Panc1 (cell line): ENCODE results near the gene ACAT2. TPM values are rescaled to one million over a fixed set of nuclear protein-coding genes. Genes with fewer than 3 reads are reported as not detected.

Experiments
- ATAC-seq: fragments of 200-7000 bp; cut with Tn5 transposase; 2 replicates; pipeline ENCODE4 v1.9.1; 2020; ENCODE audit warnings: mild to moderate bottlenecking, moderate library complexity
- BruUV-seq: library from RNA; stranded (reverse); fragments of 400-500 nt; replicated peaks from 2 replicates; lab custom pipeline; 2021; lab: Mats Ljungman, UMichigan
- CTCF ChIA-PET: fragments of 300-600 bp; sonication (Branson Sonifier 250); formaldehyde crosslinking; loops from one replicate; lab custom pipeline; 2022; ENCODE audit warnings: antibody characterized with exemption; lab: Charles Lee
- POLR2A ChIA-PET: fragments of 300-600 bp; sonication (Branson Sonifier 250); formaldehyde crosslinking; loops from one replicate; lab custom pipeline; 2022; ENCODE audit warnings: antibody characterized with exemption; lab: Charles Lee
- DNase-seq: peaks from one replicate; pipeline ENCODE4 v3.0.0-alpha.2; 2010; ENCODE audit warnings: low read depth, low spot score
- H3K27ac ChIP-seq: 2 replicates; pipeline ENCODE4 v1.5.1; 2011; ENCODE audit warnings: mild to moderate bottlenecking, low read length, inconsistent platforms
- H3K27me3 ChIP-seq: fragments of 200-500 bp; sonication (Bioruptor generic); 2 replicates; pipeline ENCODE4 v1.6.0; 2014; ENCODE audit warnings: low read length, inconsistent platforms; ENCODE audit not compliant: control insufficient read depth, insufficient read depth
- H3K36me3 ChIP-seq: fragments of 200-500 bp; sonication (Bioruptor generic); 2 replicates; pipeline ENCODE4 v1.5.1; 2014; ENCODE audit warnings: inconsistent platforms, mild to moderate bottlenecking, low read length, moderate library complexity; ENCODE audit not compliant: control insufficient read depth, insufficient read depth
- H3K4me1 ChIP-seq: 2 replicates; pipeline ENCODE4 v1.5.1; 2011; ENCODE audit warnings: inconsistent platforms, mild to moderate bottlenecking, low read length, moderate library complexity; ENCODE audit not compliant: control insufficient read depth, insufficient read depth
- H3K4me3 ChIP-seq, 2 experiments: 2 replicates each; pipeline ENCODE4 v1.5.1; 2011 to 2012; ENCODE audit warnings: low read depth in 2 of 2, low read length in 2 of 2, mild to moderate bottlenecking in 2 of 2, inconsistent platforms in 1 of 2, moderate library complexity in 1 of 2
- H3K9me3 ChIP-seq: fragments of 200-500 bp; sonication (Bioruptor generic); 2 replicates; pipeline ENCODE4 v1.5.1; 2014; ENCODE audit warnings: low read depth, mild to moderate bottlenecking, inconsistent platforms, low read length, moderate library complexity; ENCODE audit not compliant: control insufficient read depth, insufficient read depth
- POLR2AphosphoS5 ChIP-seq: IDR thresholded peaks from 2 replicates; pipeline ENCODE4 v1.6.1; 2012; ENCODE audit warnings: mild to moderate bottlenecking, low read depth, low read length, moderate library complexity
- REST ChIP-seq, 2 experiments: IDR thresholded peaks; 2 replicates each; pipeline ENCODE4 v1.6.1; 2011 to 2012; ENCODE audit warnings: low read depth in 2 of 2, control low read depth in 1 of 2, low read length in 1 of 2, mild to moderate bottlenecking in 1 of 2, moderate library complexity in 1 of 2; ENCODE audit not compliant: insufficient read depth in 1 of 2
- SIN3A ChIP-seq: IDR thresholded peaks from 2 replicates; pipeline ENCODE4 v1.6.1; 2012; ENCODE audit warnings: low read depth, mild to moderate bottlenecking, low read length, moderate library complexity, borderline replicate concordance; ENCODE audit not compliant: insufficient read depth
- TCF7L2 ChIP-seq: IDR thresholded peaks from 2 replicates; pipeline ENCODE4 v1.6.1; 2011; ENCODE audit warnings: mild to moderate bottlenecking, low read depth, low read length, inconsistent platforms
- in situ Hi-C: cut with HindIII; loops from 2 replicates; pipeline ENCODE4 v1.10.0; 2016; ENCODE audit warnings: low sequenced_read_pairs, low pct_unique_long_range_greater_than_20kb
- intact Hi-C: fragments of 100-400 bp; cut with micrococcal nuclease; formaldehyde crosslinking; loops from one replicate; pipeline ENCODE4 v1.10.0; 2022; ENCODE audit not compliant: unreplicated experiment
- total RNA-seq: library from RNA; stranded (reverse); gene quantifications from one replicate; pipeline ENCODE4 v1.2.1, GENCODE V29; 2021; ENCODE audit not compliant: unreplicated experiment
- TF ChIP-seq, protein P1 (sequence below): fragments of 450-650 bp; IDR thresholded peaks from 2 replicates; pipeline ENCODE4 v1.5.1; 2017; ENCODE audit warnings: mild to moderate bottlenecking

ACAT2 gene
- total RNA-seq, 1 experiment from 2014 or later, result 112 TPM

DNA sequence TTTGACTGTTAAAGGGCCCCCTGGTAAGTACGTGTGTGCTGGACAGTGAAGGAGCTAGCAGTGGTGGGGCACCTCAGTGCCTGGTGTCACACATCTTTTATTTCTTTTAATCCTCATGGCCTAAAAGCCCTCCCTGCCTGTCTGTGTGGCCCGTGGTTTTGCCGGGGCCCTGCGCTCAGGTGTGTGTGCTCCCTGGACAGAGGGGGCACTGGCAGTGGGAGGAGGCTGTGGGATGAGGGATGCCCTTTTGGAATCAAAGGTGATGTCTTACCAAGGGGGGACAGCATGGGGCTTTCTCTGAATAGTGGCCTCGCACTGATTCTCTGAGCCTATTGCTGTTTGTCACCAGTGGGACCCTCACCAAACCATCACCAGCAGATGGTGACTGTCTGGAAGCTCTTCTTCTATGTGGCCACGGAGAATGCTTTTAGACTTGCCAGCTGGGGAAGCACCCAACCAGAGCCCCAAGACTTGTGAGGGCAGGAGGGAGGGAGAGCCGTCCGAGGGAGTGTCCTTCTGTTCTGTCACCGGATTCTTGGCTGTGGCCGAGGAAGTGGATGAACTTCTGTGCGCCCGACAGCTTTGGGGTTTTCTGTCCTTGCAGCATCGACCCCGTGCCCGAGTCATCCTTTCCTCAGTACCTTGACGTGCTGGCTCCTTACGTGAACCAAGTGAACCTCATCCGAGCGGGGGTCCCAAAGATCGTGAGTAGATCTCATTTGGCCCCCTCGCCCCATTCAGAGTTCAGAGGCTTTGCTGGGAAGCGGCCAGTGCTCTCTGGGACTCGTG, 56.3 kb downstream of the ACAT2 start:
- no peaks in the 10 kb centered on the region for H3K36me3 ChIP-seq
- in situ Hi-C loops, result no loop called here
- no peak overlapping the region for H3K4me3 ChIP-seq
- no peak overlapping the region for H3K27ac ChIP-seq
- no peaks in the 10 kb centered on the region for H3K27me3 ChIP-seq
- H3K4me1 ChIP-seq, result no peaks in the 10 kb centered on the region
- DNase-seq (no peak), ATAC-seq (no peak)
- POLR2A ChIA-PET, result no interaction called here
- TF ChIP-seq SIN3A, result no peak
- no peak for TF ChIP-seq TCF7L2
- TF ChIP-seq POLR2AphosphoS5, result no peak
- no peak for TF ChIP-seq REST (IDR thresholded peaks at IDR 0.05; ENCODE audit: insufficient read depth in 1 of 2, low read depth in 2 of 2, low read length in 1 of 2)
- TF ChIP-seq, protein P1, sequence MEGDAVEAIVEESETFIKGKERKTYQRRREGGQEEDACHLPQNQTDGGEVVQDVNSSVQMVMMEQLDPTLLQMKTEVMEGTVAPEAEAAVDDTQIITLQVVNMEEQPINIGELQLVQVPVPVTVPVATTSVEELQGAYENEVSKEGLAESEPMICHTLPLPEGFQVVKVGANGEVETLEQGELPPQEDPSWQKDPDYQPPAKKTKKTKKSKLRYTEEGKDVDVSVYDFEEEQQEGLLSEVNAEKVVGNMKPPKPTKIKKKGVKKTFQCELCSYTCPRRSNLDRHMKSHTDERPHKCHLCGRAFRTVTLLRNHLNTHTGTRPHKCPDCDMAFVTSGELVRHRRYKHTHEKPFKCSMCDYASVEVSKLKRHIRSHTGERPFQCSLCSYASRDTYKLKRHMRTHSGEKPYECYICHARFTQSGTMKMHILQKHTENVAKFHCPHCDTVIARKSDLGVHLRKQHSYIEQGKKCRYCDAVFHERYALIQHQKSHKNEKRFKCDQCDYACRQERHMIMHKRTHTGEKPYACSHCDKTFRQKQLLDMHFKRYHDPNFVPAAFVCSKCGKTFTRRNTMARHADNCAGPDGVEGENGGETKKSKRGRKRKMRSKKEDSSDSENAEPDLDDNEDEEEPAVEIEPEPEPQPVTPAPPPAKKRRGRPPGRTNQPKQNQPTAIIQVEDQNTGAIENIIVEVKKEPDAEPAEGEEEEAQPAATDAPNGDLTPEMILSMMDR, result no peak
- no peaks in the 10 kb centered on the region for H3K9me3 ChIP-seq
- intact Hi-C loops, result no loop called here
- BruUV-seq, result no TSS peak
- CTCF ChIA-PET, result no interaction called here

- in situ Hi-C loops, result no loop called here
- H3K4me3 ChIP-seq, result no peak overlapping the region
- CTCF ChIA-PET, result no interaction called here
- H3K27me3 ChIP-seq, result no peaks in the 10 kb centered on the region
- no peaks in the 10 kb centered on the region for H3K9me3 ChIP-seq
- TF ChIP-seq REST (IDR thresholded peaks at IDR 0.05; ENCODE audit: insufficient read depth in 1 of 2, low read depth in 2 of 2, low read length in 1 of 2), result no peak
- TF ChIP-seq TCF7L2, result no peak
- no peak for TF ChIP-seq SIN3A
- TF ChIP-seq POLR2AphosphoS5, result no peak
- TF ChIP-seq, protein P1, result no peak
- H3K27ac ChIP-seq, result no peak overlapping the region
- POLR2A ChIA-PET, result no interaction called here
- intact Hi-C loops, result no loop called here
- BruUV-seq, result no TSS peak
- ATAC-seq (no peak), DNase-seq (no peak)
- no peaks in the 10 kb centered on the region for H3K36me3 ChIP-seq
- H3K4me1 ChIP-seq, result no peaks in the 10 kb centered on the region
These were observed 57.3 kb downstream of the ACAT2 start for GRCh38 chr6:159819098-159819497.
